Urothelium cell line (cell line): ENCODE results near the gene PLXNB1.

ENCODE experiments used
- DNase-seq: peaks from one replicate; pipeline ENCODE4 v3.0.0; 2011; ENCODE audit warnings: low spot score, mixed read lengths
- FAIRE-seq: peaks from 2 replicates; lab custom pipeline; 2011; peaks lifted over from hg19 to GRCh38; lab: Jason Lieb, UNC

The PLXNB1 gene

DNA sequence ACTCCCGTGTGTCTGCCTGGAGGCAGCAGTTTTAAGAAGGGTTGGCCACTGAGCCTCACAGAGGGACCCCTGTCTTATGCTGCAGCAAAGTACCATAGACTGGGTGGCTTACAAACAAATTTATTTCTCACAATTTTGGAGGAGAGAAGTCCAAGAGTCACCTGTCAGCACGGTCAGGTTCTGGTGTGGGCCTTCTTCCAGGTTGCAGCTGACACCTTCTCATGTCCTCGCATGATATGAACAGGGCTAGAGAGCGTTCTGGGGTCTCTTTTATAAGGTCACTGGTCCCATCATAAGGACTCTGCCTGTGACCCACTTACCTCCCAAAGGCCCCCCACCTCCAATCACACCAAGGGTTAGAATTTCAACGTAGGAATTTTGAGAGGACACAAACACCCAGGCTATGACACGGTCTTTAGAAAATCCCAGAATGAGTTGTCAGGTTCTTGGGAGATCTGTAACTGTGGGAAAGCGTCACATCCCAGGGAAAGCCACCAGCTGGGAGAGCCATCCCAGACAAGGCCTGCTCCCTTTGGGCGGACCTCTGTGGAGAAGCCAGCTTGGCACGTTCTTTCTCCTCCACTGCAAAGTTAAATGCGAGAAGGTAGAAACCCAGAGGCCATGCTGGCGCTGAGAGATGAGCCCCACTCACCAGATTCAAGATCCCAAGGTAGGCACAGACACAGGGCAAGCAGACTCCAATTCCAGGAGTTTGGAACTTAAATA, 58.1 kb downstream of the PLXNB1 start, which contains the start of gene FBXW12:
Gene FBXW12 (plus strand): TSS at position 569 of the 726 bp plus-strand sequence. CDS start 549 bp downstream, outside the sequence.
- no peak for DNase-seq
- FAIRE-seq, result no peak

DNA sequence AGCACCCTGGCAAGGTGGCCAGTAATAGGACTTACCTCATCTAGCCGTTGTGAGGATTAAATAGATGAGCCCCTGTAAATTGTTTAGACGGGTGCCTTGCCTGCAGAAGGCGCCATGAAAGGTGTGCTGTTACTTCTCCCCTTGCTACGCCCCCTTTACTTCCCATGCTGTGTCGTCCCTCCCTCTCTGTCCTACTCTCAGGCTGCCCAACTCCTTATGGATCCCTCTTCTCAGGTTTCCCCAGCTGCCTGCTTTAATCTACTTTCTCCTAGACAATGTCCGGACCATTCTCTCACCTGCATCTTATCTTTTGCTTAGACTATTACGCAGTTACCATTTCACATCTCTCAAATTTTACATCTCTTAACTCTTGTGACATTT, 59.6 kb downstream of the PLXNB1 start:
- no peak for FAIRE-seq

DNA sequence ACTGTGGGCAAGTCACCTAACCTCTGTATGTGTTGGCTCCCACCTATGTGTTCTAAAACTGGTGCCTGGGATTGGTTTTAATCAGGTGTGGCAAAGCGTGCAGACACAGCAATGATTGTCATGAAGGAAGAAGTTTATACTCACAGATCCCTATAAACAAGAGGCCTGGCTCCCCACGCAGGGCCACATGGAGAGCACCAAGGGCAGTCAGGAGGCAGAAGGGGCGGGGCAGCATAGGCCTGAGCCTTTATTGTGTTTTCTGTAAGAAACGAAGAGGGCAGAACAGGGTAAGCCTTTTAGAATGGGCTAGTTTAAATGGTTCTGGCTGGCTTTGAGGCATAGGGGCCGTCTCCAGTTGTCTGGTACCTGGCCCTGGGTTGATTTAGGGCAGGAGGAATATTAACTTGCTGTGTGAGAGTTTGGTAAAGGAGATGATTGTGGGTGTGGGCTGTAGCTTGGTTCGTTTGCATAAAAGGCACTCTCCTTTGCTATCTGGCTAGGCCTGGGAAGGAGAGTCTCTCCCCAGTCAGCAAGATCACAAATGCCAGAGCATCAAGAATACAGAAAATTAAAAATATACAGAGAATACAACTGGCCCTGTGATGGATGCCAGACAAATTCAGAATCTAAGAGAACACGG, 60.1 kb downstream of the PLXNB1 start:
- FAIRE-seq (no peak), DNase-seq (no peak)

More for the DNA sequence above, 59.6 kb downstream of the PLXNB1 start:
- DNase-seq, result no peak

DNA sequence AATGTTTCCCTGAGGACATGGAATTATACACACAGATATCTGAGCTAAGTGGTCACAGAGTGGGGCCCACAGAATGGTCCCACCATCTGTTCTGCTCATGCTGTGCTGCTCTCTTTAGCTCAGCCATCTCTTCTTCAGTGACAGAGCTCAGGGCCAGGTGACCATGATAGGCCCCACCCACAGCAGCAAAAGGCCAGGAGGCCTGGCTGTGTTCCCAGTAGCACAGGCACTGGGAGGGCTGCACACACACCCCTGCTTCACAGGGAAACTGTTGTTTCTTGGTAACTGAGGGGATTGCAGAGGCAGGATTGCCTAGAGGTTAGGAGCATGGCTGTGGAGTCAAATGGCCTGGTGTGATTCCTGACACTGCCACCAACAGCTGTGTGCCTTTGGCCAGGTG, 62.7 kb downstream of the PLXNB1 start:
- DNase-seq (no peak), FAIRE-seq (no peak)

DNA sequence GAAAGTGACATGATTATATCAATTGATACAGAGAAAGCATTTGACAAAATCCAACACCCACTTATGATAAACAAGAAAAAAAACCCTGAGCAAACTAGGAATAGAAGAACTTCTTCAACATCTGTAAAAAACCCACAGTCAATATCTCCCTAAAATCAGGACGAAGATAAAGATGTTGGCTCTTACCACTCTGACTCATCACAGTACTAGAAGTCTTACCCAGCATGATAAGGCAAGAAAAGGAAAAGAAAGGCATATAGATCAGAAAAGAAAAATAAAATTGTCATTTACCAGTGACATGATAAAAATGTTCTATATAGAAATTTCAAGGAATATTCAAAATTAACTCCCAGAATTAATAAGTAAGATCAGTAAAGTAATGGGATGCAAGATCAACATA, 65.0 kb downstream of the PLXNB1 start:
- FAIRE-seq (no peak), DNase-seq (no peak)

DNA sequence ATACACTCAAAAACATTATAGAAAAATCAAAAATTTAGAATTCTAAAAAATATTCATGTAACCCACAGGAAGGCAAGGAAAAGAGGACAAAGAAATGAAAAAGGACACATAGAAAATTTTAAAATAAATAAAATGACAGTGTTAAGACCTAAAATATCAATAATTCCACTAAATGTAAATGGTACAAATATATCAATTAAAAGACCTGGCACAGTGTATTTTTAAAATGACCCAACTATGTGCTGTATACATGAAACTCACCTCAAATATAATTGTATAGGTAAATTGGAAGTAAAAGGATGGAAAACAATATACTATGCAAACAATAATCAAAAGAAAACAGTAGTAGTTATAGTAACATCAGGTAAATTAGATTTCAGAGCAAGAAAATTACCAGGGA, 68.0 kb downstream of the PLXNB1 start:
- no peak for FAIRE-seq

DNA sequence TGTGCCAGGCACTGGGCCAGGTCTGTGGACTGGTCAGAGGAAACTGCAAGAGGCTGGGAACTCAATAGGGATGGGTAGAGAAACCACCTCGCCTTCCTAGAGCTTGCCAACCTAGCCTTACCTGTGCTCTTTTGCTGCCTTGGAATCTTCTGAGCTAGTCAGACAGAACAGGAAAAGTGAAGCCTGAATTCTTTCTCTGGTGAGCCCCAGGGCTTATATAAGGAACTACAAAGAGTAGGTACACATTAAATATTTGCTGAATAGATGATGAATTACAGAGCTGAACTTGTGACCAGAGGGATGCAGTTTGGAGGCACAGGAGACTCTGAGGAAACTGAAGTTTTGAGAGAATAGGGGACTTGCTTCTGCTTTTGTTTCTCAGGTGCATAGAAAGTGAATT, 73.5 kb downstream of the PLXNB1 start:
- FAIRE-seq (no peak), DNase-seq (no peak)

More for the DNA sequence above, 68.0 kb downstream of the PLXNB1 start:
- DNase-seq, result no peak

DNA sequence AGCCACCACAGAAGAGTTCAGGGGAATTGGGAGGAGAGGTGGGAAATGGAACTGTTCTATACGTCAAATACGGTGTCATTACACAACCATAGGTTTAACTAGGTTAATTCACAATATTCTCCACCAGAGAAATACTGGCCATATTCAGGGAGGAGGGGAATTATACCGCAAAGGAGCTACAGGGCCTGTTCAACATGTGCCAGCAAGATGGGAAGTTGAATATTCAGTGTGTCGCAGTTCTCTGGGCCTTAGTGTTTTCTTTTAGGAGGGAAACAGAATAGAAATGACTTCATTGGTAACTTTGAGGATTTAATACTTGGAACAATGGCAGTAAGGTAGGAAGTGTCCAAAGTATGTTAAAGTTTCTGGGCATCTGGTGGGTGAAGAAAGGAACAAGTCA, 75.9 kb downstream of the PLXNB1 start:
- no peak for DNase-seq
- no peak for FAIRE-seq
